ENCODE data around the gene TNS3. TPM values are rescaled to one million over a fixed set of nuclear protein-coding genes. Genes with fewer than 3 reads are reported as not detected.

TNS3 gene
- total RNA-seq, 2 experiments from 2014 or later, result 0.12 to 0.52 TPM

DNA sequence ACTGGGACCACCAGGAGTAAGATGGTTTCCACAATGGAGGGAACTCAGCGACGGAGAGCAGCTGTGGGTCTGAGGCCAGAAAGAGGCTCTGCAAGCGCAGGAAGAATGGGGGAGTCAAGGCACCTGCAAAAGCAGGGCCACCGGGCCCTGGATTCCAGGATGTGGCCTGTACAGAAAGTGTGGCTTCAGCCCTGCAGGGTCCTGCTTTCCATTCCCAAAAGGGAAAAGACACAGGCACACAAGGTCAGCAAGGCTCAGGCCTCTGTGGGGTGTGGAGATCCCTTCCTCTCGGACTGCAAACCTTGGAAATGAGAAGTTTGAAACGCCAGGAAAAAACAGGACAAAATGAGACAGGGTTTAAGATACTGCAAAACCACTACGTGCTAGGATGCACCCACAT is 232.5 kb downstream of the TNS3 start:
- no peak overlapping the region for H3K4me3 Mint-ChIP-seq
- H3K27me3 Mint-ChIP-seq, result no peaks in the 10 kb centered on the region
- H3K36me3 Mint-ChIP-seq, result no peaks in the 10 kb centered on the region
- no peaks in the 10 kb centered on the region for H3K9me3 Mint-ChIP-seq
- no peak for DNase-seq
- H3K4me1 Mint-ChIP-seq, result no peaks in the 10 kb centered on the region
- H3K27ac Mint-ChIP-seq, result no peak overlapping the region

DNA sequence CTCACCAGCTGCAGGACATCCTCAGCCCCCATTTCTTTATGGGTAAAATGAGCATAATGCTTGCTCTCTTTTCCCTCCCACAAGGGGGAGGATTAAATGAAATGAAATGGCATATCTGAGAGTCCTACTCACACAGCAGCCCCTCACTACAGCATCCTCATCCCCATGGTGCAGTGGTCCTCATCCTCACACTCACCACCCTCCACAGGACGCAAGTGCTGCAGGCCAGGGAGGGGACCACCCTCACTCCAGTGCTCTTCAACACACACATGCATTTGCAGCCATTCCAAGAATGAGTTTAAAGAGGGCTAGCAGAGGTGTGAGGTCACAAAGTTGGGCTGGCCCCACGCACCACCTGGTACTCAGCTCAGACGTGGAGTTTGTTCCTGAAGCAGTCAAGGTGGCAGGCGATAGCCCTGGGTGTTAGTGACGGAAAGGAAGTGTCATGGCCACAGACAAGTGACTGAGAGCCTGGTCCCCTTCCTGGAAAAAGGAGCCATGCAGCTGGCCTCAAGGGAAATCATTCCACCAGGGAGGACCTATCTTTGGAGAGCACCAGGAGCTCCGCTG is 234.0 kb downstream of the TNS3 start:
- DNase-seq, result no peak
- H3K4me3 Mint-ChIP-seq, result no peak overlapping the region
- H3K27me3 Mint-ChIP-seq, result no peaks in the 10 kb centered on the region
- no peak overlapping the region for H3K27ac Mint-ChIP-seq
- H3K9me3 Mint-ChIP-seq, result no peaks in the 10 kb centered on the region
- no peaks in the 10 kb centered on the region for H3K36me3 Mint-ChIP-seq
- no peaks in the 10 kb centered on the region for H3K4me1 Mint-ChIP-seq

DNA sequence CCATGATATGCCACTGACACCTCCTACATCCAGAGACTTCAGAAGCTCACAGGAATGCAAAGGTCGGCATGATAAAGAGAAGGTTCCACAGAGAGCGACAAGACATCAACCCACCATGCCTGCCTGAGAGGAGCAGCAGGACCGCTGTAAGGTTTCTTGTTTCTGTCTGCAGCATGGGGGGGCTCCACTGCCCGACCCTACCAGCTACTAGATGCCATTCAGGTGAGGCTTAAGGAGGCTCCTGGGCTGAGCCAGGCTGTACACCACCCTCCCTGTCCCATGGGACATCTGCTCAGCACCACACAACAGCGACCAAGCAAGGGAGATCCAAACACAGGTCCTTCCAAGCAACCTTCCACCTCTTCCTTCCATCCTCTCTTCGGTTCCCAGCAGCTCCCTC is 234.6 kb downstream of the TNS3 start:
- DNase-seq, result no peak
- no peaks in the 10 kb centered on the region for H3K36me3 Mint-ChIP-seq
- H3K27me3 Mint-ChIP-seq, result no peaks in the 10 kb centered on the region
- no peaks in the 10 kb centered on the region for H3K4me1 Mint-ChIP-seq
- H3K9me3 Mint-ChIP-seq, result no peaks in the 10 kb centered on the region
- H3K4me3 Mint-ChIP-seq, result no peak overlapping the region
- H3K27ac Mint-ChIP-seq, result no peak overlapping the region

DNA sequence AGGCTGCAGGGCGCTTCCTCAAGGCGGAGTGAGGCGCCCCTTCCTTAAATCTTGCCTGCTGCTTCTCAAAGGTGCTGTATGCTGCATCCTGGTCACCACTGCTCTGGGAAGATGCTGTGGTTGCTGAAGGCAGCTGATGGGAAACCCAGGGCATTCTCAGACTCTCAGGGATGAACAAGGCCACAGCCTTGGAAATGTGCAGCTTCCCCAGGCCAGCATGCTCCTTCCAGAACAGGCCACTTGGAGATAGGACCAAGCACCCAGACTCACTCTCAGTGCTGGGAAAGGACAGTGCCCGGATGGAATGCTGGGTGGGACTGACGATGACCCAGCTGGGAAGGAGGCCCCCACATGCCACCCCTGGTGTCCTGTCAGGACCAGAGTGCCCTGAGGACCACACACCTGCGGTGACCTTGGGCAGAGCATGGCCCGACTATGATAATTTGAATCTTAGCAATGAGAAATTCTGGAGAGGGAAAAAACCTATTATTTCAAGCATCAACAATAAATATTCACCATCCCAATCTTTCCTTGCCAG is 235.5 kb downstream of the TNS3 start:
- H3K4me1 Mint-ChIP-seq, result no peaks in the 10 kb centered on the region
- H3K4me3 Mint-ChIP-seq, result no peak overlapping the region
- no peak for DNase-seq
- H3K27ac Mint-ChIP-seq, result no peak overlapping the region
- H3K36me3 Mint-ChIP-seq, result no peaks in the 10 kb centered on the region
- no peaks in the 10 kb centered on the region for H3K9me3 Mint-ChIP-seq
- H3K27me3 Mint-ChIP-seq, result no peaks in the 10 kb centered on the region

DNA sequence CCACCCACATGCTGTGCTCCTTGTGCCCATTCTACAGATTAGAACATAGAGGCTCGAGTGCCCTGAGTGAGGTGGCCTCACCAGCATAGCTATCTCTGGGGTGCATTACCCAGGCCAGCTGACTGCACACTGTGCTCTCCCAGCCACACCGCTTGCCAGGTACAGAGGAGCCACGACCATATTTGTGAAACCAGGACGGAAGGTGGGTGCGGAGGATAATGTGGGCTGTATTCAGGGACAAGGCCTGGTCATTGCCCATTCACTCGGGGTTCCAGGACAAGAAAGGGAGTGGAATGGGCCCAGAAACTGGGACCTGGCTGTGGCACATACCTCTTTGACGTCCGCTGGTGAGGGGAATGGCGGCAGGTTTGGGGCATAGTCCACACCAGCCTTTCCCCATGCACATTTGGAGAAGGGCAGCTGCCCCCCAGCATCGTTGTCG is 236.0 kb downstream of the TNS3 start:
- Mint-ChIP-seq H3K36me3 (no peaks in the 10 kb centered on the region), H3K4me3 (no peak overlapping the region), H3K27ac (no peak overlapping the region), H3K9me3 (no peaks in the 10 kb centered on the region), H3K4me1 (no peaks in the 10 kb centered on the region), H3K27me3 (no peaks in the 10 kb centered on the region)
- DNase-seq, result no peak

DNA sequence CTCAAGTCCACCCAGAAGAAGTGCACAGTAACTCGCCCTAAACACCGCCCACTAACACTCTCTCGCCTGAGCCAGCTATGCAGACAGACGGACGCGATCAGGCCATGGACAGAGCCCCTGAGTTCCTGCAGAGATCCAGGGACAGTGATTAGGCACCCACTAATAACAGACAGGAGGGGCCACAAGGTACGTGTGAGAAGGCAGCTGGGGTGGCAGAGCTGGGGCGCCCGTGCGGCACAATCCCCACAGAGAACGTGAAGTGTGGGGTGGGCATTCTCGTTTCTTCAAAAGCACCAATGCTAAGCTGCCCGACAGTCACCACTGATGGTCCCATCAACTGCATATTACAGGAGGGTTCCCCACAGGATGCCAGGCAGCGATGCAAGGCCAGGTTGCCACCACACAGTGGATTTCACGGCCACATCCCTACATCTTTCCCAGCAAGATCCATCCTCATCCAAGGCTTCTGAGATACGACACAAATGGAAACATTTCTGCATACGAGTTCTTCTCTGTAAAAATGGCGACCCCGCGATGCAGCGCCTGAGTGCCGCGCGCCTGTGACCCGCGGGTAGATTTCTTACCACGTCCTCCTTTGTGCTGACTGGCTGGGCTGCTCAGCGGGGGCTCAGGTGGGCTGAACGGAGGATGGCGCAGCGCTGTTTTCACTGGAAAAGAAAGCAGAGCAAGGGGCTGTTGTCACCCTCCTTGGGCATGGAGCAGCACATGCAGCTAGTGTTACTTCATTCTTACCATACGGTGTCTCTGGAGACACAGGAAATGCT is 237.5 kb downstream of the TNS3 start:
- Mint-ChIP-seq H3K27ac (no peak overlapping the region), H3K4me3 (no peak overlapping the region), H3K4me1 (no peaks in the 10 kb centered on the region), H3K27me3 (no peaks in the 10 kb centered on the region), H3K36me3 (no peaks in the 10 kb centered on the region), H3K9me3 (no peaks in the 10 kb centered on the region)
- no peak for DNase-seq

DNA sequence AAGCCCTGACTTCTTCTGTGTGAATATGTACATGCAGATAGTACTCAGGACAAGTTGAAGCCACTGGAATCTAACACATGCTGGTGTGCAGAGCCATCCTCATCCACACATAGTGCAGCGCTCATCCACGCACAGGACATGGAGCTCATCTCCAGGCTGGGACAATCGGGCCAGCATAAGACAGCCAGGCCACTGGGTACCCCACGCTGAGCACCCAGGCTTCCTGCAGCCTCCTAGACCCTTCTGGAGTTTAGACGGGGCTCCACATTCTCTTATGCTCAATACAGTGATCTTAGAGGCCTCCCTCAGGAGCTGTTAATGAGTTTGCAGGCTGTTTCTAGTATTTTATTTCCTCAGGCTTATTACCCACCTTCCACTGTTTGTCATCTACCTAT is 238.9 kb downstream of the TNS3 start:
- DNase-seq, result no peak
- Mint-ChIP-seq H3K4me3 (no peak overlapping the region), H3K27ac (no peak overlapping the region), H3K36me3 (no peaks in the 10 kb centered on the region), H3K4me1 (no peaks in the 10 kb centered on the region), H3K27me3 (no peaks in the 10 kb centered on the region), H3K9me3 (no peaks in the 10 kb centered on the region)

DNA sequence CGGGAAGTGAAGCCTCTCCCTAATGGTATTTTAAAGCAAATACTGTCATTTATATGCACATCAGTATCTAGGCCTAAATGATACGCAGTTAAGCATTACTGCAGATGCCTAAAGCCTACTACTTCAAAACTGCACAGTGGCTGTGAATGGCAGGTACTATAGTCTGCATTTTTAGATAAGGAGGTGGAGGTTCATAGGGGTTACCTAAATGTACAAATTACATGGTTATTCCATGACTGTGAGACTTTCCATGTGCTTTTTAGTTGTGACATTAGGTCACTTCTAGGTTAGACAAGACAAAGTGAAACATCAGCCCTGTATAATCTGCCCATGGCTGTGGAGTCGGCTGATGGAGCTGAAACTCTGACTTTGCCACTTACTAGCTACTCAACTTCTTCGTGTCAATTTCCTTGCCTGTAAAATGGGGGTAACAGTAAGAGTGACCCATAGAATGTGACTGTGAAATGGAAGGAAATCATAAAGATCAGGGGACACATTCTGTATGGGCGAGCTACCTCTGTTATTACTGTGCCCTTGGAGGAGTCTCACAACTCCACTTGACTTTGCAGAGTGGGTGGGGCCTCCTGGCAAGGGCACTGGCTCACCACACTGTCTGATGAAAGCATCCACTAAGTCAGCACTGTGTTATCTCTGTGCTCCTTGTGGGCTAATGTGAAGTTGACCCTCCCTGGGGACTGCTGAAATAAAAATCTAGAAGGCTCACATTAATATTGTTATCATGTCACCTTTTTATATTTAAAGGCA is 239.4 kb downstream of the TNS3 start:
- H3K4me3 Mint-ChIP-seq, result no peak overlapping the region
- no peaks in the 10 kb centered on the region for H3K9me3 Mint-ChIP-seq
- DNase-seq, result no peak
- H3K4me1 Mint-ChIP-seq, result no peaks in the 10 kb centered on the region
- H3K27ac Mint-ChIP-seq, result no peak overlapping the region
- H3K36me3 Mint-ChIP-seq, result no peaks in the 10 kb centered on the region
- H3K27me3 Mint-ChIP-seq, result no peaks in the 10 kb centered on the region

DNA sequence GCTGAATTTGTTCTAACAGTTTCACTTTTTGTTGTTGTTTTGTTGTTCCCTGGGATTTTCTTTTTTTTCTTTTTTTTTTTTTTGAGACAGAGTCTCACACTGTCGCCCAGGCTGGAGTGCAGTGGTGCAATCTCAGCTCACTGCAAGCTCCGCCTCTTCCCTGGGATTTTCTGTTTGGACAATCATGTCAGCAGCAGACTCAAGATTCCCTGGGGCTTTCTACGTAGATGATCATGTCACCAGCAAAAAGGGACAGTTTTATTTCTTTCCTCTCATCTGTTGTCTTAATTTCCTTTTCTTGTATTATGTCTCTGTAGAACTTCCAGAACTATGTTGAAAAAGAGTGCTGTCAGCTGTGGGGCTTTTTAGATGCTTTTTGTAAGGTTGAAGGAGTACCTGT is 241.4 kb downstream of the TNS3 start:
- no peaks in the 10 kb centered on the region for H3K4me1 Mint-ChIP-seq
- no peak overlapping the region for H3K4me3 Mint-ChIP-seq
- no peak for DNase-seq
- H3K27ac Mint-ChIP-seq, result no peak overlapping the region
- no peaks in the 10 kb centered on the region for H3K27me3 Mint-ChIP-seq
- H3K36me3 Mint-ChIP-seq, result no peaks in the 10 kb centered on the region
- H3K9me3 Mint-ChIP-seq, result no peaks in the 10 kb centered on the region

DNA sequence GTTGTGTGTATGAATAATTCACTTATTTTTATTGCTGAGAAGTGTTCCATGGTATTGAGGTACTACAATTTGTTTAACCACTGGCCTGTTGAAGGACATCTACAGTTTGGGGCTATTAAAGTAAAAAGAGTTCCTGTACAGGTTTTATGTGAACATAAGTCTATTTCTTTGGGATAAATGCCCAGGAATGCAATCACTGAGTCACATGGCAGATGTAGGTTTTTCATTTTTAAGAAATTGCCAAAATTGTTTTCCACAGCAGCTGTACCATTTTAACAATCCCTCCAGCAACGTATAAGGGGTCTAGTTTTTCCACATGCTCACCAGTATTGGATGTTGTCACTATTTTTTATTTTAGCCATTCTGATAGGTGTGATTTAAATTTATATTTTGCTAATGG is 243.9 kb downstream of the TNS3 start:
- Mint-ChIP-seq H3K27me3 (no peaks in the 10 kb centered on the region), H3K4me1 (no peaks in the 10 kb centered on the region), H3K4me3 (no peak overlapping the region), H3K9me3 (no peaks in the 10 kb centered on the region), H3K36me3 (no peaks in the 10 kb centered on the region), H3K27ac (no peak overlapping the region)
- DNase-seq, result no peak

DNA sequence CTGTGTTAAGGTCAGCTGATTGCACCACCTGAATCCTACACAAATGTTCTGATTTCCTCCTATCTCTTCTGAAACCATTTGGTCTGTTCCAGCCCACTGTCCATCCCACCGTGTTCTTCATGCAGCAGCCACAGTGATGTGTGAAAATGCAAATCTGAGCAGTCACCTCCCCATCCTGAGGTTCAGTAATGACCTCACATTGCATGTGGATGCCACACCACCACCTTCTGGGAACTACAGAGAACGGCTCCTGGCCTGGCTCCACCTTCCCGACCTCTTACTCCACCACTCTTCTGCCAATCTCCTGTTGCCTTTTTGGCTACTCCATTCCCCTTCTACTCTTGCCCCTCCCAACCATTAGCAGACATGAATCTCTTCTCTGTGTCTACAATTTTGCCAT is 244.4 kb downstream of the TNS3 start:
- H3K27ac Mint-ChIP-seq, result no peak overlapping the region
- no peaks in the 10 kb centered on the region for H3K27me3 Mint-ChIP-seq
- H3K4me3 Mint-ChIP-seq, result no peak overlapping the region
- H3K4me1 Mint-ChIP-seq, result no peaks in the 10 kb centered on the region
- H3K36me3 Mint-ChIP-seq, result no peaks in the 10 kb centered on the region
- H3K9me3 Mint-ChIP-seq, result no peaks in the 10 kb centered on the region
- DNase-seq, result no peak

DNA sequence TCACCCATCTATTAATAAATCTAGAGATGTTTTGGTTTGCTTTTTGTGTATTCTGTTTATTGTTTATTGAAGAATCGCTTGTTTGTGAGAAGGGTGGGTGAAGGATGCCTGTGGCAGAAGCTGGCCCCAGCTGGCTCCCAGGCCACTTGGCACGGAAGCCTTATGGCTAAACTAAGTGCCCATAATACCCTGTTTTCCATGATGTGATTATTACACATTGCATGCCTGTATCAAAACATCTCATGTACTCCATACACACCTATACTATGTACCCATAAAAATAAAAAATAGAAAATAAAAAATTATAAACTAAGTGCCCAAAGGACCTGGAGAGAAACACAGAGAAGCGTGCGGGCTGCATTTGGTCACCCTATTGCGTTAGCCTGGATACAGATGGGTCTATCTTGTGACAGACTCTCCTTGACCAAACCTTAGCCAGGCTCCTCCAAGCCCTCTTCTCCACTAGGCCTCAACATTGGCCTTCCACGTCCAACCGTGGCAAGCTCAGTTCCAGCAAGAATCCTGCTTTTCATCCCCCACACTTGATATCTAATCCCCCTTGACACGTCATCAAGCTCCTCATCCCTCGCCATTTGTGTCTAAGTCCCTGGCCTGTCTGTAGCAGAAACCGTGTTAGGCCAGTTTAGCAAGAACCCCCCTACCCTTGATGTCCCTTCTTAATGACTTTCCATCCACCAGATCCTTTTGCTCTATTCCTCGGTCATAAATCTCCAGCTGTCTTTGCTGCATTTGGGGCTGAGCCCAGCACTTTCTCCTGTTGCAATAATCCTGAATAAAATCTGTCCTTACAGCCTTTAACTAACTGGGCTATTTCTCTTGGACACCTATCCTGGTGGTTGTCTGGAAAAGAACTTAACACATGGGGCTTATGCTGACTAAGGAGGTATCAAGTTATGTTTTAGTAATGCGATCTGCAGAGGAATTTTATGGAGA is 245.2 kb downstream of the TNS3 start:
- Mint-ChIP-seq H3K4me1 (no peaks in the 10 kb centered on the region), H3K36me3 (no peaks in the 10 kb centered on the region), H3K27me3 (no peaks in the 10 kb centered on the region), H3K27ac (no peak overlapping the region), H3K4me3 (no peak overlapping the region), H3K9me3 (no peaks in the 10 kb centered on the region)
- no peak for DNase-seq

DNA sequence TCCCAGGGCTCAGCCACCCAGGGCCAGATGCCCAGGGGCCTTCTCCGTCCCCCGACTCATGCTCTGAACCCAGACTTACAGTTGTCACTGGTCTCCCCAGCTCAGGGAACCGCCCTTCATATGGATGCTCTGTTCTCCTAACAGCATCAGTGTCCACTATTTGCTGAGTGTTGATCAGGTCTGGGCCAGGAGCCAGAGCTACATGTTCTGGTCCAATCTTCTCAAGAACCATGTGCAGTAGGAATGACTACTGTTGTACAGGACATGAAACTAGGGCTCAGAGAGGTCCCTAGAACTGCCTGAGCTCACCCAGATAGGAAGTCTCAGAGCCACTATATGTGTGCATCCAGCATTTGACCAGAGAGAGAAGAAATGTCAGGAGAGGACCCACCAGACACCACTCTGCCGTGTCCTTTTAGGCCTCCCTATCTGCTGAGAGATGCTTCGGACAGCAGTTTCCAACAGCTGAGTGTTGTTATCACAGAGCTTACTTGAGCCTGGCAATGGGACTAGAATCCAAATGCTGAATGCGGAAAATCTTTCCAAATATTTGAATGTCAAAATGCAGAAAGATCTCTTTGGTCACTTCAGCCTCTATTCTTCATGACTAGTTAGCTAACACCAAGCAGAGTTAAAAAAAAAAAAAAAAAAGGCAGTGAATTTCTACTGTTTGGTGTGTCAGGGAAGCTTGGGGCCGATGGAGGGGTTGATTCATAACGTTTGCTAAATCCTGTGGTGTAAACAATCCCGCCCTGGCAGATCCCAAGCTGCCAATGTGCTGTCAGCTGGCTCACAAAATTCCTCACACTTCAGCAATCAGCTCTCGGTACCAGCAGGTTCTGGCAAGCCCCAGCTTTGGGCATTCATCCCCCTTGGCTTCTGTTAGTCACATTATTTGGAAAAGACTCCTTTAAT is 246.1 kb downstream of the TNS3 start:
- no peak overlapping the region for H3K4me3 Mint-ChIP-seq
- H3K27me3 Mint-ChIP-seq, result no peaks in the 10 kb centered on the region
- H3K4me1 Mint-ChIP-seq, result no peaks in the 10 kb centered on the region
- H3K9me3 Mint-ChIP-seq, result no peaks in the 10 kb centered on the region
- no peaks in the 10 kb centered on the region for H3K36me3 Mint-ChIP-seq
- DNase-seq, result no peak
- H3K27ac Mint-ChIP-seq, result no peak overlapping the region

DNA sequence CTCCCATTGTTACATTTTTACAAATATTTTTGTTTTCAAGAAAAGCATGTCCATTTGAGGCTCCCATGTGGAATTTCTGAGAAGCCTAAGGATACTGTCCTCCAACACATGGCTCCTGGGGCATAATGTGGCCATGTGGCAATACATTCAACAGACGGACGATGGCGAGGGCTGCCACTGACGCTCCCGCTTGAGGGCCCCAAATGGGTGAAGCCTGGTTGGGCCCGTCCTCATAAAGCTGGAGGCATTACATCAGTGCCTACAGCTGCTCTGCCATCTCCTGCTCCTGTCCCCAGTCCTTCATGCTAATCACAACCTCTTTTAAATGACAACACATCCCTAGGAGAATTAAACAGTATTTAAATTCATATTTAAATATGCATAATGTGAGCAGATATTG is 246.8 kb downstream of the TNS3 start:
- no peak for DNase-seq
- H3K27ac Mint-ChIP-seq, result no peak overlapping the region
- no peaks in the 10 kb centered on the region for H3K27me3 Mint-ChIP-seq
- H3K36me3 Mint-ChIP-seq, result no peaks in the 10 kb centered on the region
- H3K9me3 Mint-ChIP-seq, result no peaks in the 10 kb centered on the region
- H3K4me3 Mint-ChIP-seq, result no peak overlapping the region
- H3K4me1 Mint-ChIP-seq, result no peaks in the 10 kb centered on the region
